Effector memory CD8-positive, alpha-beta T cell (primary cell): Measurements from ENCODE around the gene ZNF319.

Experiments used
- ATAC-seq: fragments of 150-1000 bp; cut with Tn5 transposase; replicated peaks from 2 replicates; pipeline ENCODE4 v1.10.0; 2021; ENCODE audit warnings: mild to moderate bottlenecking, moderate library complexity
- DNase-seq, 3 experiments: peaks; one replicate each; pipeline ENCODE4 v3.0.0; 2021
- H3K27ac Mint-ChIP-seq, 2 donors: one replicate each; pipeline ENCODE4 v1.8.0; 2022; ENCODE audit warnings: mild to moderate bottlenecking in 2 of 2, mixed read lengths in 2 of 2, moderate library complexity in 2 of 2
- H3K27me3 Mint-ChIP-seq, 2 donors: one replicate each; pipeline ENCODE4 v1.8.0; 2022; ENCODE audit warnings: mixed read lengths in 2 of 2
- H3K36me3 Mint-ChIP-seq: one replicate; pipeline ENCODE4 v1.8.0; 2022; ENCODE audit warnings: mild to moderate bottlenecking, moderate library complexity, mixed read lengths; ENCODE audit not compliant: insufficient read depth
- H3K4me1 Mint-ChIP-seq, 2 donors: one replicate each; pipeline ENCODE4 v1.8.0; 2022; ENCODE audit warnings: low read depth in 2 of 2, mixed read lengths in 2 of 2
- H3K4me3 Mint-ChIP-seq, 2 donors: one replicate each; pipeline ENCODE4 v1.8.0; 2022; ENCODE audit warnings: mild to moderate bottlenecking in 2 of 2, mixed read lengths in 2 of 2, moderate library complexity in 2 of 2
- H3K9me3 Mint-ChIP-seq, 2 donors: one replicate each; pipeline ENCODE4 v1.8.0; 2022; ENCODE audit warnings: mixed read lengths in 2 of 2

The ZNF319 gene

DNA sequence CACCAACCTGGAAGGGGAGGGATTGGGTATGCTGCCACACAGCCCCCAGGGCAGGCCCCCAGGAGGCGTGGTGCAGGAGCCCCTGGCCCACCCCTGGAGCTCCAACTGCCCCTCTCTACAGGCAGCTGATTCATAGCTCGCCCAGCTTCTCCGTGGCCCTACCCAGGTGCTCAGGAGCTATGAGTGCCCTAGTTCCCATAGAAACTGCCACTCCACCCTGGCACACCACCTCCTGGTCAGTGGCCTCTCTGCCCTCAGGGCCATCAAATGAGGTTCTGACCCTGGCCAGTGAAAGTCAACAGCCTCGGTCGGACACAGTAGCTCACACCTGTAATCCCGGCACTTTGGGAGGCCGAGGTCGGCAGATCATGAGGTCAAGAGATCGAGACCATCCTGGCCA lies 47.6 kb downstream of the ZNF319 start:
- Mint-ChIP-seq H3K27me3 (peaks cover 6 to 34% of the 10 kb centered on the region in 2 donors), H3K4me3 (no peak overlapping the region), H3K4me1 (no peaks in the 10 kb centered on the region), H3K36me3 (no peaks in the 10 kb centered on the region), H3K27ac (no peak overlapping the region), H3K9me3 (no peaks in the 10 kb centered on the region)
- DNase-seq (no peak), ATAC-seq (no peak)

DNA sequence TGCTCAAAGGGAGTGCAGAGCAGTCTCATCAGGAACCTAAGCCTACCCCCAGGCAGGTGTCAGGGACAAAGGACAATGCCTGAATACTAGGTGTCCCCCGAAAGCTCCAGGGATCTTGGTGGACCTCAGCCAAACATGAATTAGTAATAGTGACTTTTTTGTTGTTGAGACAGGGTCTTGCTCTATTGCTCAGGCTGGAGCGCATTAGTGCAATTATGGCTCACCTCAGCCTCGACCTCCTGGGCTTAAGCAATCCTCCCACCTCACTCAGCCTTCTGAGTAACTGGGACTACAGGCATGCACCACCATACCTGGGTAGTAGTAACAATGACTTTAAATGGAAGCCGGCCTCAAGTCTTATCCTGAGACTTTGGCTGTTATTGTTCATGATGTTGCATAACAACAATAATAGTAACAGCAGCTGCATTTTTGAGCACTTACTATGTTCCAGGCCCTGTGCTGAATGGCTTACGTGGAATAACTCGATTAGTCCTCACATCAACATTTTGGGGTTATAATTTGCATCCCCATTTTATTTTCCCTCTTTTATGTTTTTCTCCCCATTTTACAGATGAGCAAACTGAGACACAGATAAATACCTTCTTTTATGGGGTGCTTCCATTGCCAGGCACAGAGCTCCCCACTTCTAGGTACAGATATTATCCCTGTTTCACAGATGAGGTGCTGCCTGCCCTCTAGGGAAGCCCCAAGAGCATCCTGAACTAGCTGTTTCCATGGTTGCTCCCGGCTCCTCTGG lies 49.1 kb downstream of the ZNF319 start:
- no peak overlapping the region for H3K4me3 Mint-ChIP-seq
- DNase-seq (no peak), ATAC-seq (no peak)
- no peaks in the 10 kb centered on the region for H3K4me1 Mint-ChIP-seq
- no peaks in the 10 kb centered on the region for H3K36me3 Mint-ChIP-seq
- peaks cover 6 to 34% of the 10 kb centered on the region in 2 donors for H3K27me3 Mint-ChIP-seq
- H3K9me3 Mint-ChIP-seq: no peaks in the 10 kb centered on the region
- H3K27ac Mint-ChIP-seq: no peak overlapping the region

DNA sequence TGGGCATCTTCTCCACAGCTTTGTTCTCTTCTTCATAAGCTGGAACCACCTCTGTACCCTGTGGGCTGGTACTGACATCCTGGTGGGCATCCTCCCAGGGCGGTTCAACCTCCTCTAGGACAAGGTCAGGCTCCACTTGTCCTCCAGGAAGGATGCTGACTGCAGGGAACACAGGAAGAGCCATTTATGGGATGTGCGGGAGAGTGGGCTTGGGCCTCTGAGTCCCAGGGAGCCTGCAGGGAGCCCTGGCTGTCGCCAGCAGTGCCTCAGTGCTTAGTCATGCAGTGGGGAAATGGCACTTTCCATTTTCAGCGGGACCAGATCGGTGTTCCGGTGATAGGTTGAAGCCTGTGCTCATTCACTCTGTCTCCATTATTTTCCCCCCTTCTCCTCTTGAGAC lies 50.1 kb downstream of the ZNF319 start:
- DNase-seq (no peak), ATAC-seq (no peak)
- H3K4me1 Mint-ChIP-seq: no peaks in the 10 kb centered on the region
- peaks cover 6 to 34% of the 10 kb centered on the region in 2 donors for H3K27me3 Mint-ChIP-seq
- no peaks in the 10 kb centered on the region for H3K9me3 Mint-ChIP-seq
- H3K36me3 Mint-ChIP-seq: no peaks in the 10 kb centered on the region
- no peak overlapping the region for H3K27ac Mint-ChIP-seq
- no peak overlapping the region for H3K4me3 Mint-ChIP-seq

DNA sequence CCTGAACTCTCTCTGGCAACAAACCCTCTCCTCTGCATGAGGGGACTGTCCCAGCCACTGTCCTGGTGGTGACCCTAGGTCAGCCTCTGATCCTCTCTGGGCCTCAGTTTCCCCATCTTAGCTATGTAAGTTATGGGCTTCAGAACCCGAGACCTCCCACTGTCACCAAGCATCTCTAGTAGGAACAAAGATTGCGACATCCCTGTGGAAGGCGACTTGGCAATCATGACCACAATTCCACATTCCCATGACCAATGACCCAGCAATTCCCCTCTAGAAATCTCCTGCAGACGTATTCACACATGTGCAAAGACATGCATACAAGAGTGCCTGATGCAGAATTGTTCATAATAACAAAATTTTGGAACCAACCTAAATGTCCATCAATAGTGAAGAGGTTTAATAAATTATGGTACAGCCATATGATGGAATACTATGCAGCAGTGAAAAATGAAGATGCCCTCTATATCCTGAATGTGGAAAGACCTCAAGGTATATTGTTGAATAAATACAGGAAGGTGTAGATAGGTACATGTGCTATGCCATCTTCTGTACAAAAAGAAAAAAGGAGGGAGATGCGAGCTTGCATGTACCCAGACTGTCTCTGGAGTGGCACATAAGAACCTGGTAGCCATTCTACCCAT lies 50.8 kb downstream of the ZNF319 start:
- no peak for ATAC-seq
- Mint-ChIP-seq H3K4me1 (no peaks in the 10 kb centered on the region), H3K36me3 (no peaks in the 10 kb centered on the region), H3K4me3 (no peak overlapping the region), H3K27ac (peak overlapping the region in 1 of 2 donors; percentile 46), H3K27me3 (peaks cover 6 to 34% of the 10 kb centered on the region in 2 donors), H3K9me3 (no peaks in the 10 kb centered on the region)
- DNase-seq: no peak

DNA sequence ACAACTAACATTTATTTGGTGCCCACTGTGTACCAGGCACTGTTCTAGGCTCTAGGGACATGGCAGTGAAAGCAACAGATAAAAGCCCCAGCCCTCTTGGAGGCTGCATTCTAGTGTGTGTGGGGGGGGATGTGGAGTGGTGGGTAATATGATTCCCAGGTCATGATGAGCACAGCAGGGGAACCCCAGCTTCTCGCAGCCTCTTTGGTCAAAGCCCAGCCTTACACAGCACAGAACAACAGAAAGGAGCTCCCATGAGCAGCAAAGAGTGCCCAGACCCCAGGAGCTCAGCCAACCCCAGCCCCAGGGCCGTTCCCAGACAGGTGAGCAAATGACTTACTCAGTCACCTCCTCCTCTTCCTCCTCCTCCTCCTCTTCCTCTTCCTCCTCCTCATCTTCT lies 51.5 kb downstream of the ZNF319 start:
- Mint-ChIP-seq H3K36me3 (no peaks in the 10 kb centered on the region), H3K4me3 (no peak overlapping the region), H3K27ac (no peak overlapping the region), H3K27me3 (peaks cover 6 to 34% of the 10 kb centered on the region in 2 donors), H3K4me1 (no peaks in the 10 kb centered on the region), H3K9me3 (no peaks in the 10 kb centered on the region)
- ATAC-seq (no peak), DNase-seq (no peak)

DNA sequence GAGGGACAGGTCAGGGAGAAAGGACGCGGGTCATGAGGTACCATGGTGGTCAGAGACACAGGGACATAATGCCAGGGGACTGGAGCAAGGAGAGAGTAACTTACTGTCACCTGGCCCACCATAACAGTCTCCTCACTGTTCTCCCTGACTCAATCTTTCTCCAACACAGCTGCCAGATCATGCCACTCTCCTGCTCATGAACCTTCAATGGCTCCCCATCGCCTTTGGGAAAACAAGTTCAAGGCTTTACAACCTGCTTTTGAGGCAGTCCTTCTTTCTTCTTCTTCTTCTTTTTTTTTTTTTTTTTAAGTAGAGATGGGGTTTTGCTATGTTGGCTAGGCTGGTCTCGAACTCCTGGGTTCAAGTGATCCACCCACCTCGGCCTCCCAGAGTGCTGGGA lies 52.4 kb downstream of the ZNF319 start:
- H3K4me1 Mint-ChIP-seq: no peaks in the 10 kb centered on the region
- H3K27me3 Mint-ChIP-seq: peaks cover 6 to 32% of the 10 kb centered on the region in 2 donors
- no peaks in the 10 kb centered on the region for H3K9me3 Mint-ChIP-seq
- H3K27ac Mint-ChIP-seq: no peak overlapping the region
- no peaks in the 10 kb centered on the region for H3K36me3 Mint-ChIP-seq
- no peak overlapping the region for H3K4me3 Mint-ChIP-seq
- DNase-seq: no peak
- ATAC-seq: no peak

DNA sequence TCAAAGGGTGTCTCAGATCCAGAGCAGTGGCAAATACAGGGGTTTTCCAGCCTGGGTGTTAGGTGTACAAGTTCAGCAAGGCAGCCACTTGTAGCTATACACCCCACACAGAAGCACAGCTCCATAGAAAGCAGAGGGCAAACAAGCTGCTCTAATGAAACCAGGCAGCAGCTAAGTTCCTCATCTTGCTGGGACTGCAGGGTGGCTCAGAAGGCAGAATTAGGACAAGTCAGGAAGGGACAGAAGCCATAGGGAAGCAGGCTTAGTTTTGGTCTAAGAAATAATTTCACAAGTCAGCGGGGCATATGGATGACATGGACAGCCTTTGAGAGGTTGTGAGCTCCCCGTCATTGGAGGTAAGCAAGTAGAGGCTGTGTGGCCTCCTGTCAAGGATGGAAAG lies 53.2 kb downstream of the ZNF319 start:
- H3K4me3 Mint-ChIP-seq: no peak overlapping the region
- H3K36me3 Mint-ChIP-seq: no peaks in the 10 kb centered on the region
- DNase-seq (no peak), ATAC-seq (no peak)
- H3K27ac Mint-ChIP-seq: no peak overlapping the region
- no peaks in the 10 kb centered on the region for H3K9me3 Mint-ChIP-seq
- no peaks in the 10 kb centered on the region for H3K4me1 Mint-ChIP-seq
- H3K27me3 Mint-ChIP-seq: peaks cover 6 to 25% of the 10 kb centered on the region in 2 donors

DNA sequence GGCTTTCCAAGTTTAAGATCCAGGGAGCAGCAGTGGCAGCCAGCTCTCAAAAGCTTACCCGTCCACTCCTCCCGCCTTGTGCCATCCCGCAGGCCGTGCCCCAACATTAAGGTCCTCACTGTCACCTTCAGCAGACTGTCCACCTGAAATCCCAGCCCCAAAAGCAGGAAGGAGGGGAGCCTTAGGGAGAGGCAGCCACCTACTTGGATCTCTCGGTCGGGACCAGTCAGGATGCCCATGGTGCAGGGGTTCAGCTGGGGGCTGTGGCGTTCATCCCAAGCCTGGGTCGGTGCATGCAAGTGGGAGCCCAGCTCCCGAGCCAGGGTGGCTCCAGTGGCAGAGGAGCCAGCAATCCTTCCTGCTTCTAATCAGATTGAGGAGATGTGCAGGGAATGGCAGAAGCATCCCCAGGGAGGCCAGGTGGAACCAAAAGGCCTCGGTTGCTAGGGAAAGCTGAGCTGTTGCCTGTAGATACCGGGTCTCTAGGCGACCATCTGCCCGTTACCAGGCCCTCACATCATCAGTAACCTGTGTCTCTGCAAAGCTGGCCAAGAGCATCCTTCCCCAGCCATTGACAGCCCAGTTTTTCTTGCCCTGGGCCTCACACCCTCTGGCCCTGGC lies 54.2 kb downstream of the ZNF319 start:
- H3K36me3 Mint-ChIP-seq: no peaks in the 10 kb centered on the region
- peaks cover 0 to 20% of the 10 kb centered on the region in 2 donors for H3K27me3 Mint-ChIP-seq
- DNase-seq (no peak), ATAC-seq (no peak)
- no peaks in the 10 kb centered on the region for H3K4me1 Mint-ChIP-seq
- H3K9me3 Mint-ChIP-seq: no peaks in the 10 kb centered on the region
- no peak overlapping the region for H3K4me3 Mint-ChIP-seq
- no peak overlapping the region for H3K27ac Mint-ChIP-seq

DNA sequence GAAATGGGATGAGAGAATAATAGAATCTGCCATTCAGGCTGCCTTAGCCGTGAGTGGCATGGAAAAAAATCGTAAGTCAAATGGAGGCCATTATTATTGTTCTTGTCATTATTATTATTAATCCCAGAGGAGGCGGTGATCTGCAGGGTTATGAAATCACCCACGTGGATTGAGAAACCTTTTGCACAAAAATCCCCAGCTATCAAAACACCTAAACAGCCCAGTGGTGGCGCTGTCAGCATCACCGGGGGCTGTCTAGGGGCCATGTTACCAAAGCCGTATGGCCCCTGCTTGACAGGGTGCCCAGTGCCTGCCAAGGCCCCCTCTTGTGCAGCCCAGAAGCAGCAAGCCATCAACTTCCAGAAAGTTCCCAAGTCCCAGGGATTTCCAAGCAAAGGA lies 54.7 kb downstream of the ZNF319 start:
- no peaks in the 10 kb centered on the region for H3K4me1 Mint-ChIP-seq
- DNase-seq (no peak), ATAC-seq (no peak)
- no peak overlapping the region for H3K4me3 Mint-ChIP-seq
- no peaks in the 10 kb centered on the region for H3K9me3 Mint-ChIP-seq
- H3K27ac Mint-ChIP-seq: no peak overlapping the region
- H3K27me3 Mint-ChIP-seq: peaks cover 0 to 15% of the 10 kb centered on the region in 2 donors
- no peaks in the 10 kb centered on the region for H3K36me3 Mint-ChIP-seq

DNA sequence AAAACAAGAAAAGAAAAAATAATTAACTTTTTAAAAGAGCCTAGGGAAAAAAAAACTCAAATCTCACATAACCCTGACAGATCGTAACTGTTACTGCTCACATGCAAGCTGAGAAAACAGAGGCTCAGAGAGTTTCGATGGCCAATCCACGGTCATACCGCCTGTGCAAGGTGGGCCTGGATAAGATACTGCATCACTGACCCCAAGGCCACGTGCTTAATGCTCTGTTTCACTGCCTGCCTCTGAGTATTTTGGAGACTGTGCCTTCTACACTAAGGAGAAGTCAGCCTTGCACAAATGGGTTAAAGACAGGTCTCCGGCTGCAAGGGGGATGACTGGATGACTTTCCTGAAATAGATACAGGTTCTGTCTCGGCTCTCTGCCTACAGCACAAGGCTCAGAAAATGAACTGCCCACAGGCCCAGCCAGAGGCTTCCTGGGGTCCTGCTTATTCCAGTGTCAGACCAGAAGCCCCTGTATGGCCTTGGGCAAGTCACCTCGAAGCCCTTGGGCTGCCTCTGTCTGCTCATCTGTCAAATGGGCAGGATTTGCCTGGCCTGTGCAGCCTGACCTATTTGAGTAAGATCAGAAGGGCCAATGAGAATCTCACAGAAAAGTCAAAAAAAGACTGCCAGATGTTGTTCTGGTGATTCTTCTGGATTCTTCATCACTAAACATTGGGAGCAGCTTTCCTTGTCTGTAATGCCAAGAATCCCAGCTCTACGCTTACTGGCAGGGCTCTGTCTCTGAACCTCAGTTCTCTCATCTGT lies 55.3 kb downstream of the ZNF319 start:
- ATAC-seq (no peak), DNase-seq (no peak)
- Mint-ChIP-seq H3K4me3 (no peak overlapping the region), H3K27ac (no peak overlapping the region), H3K36me3 (no peaks in the 10 kb centered on the region), H3K9me3 (no peaks in the 10 kb centered on the region), H3K4me1 (no peaks in the 10 kb centered on the region), H3K27me3 (peaks cover 0 to 13% of the 10 kb centered on the region in 2 donors)
